Germinal center (tissue), 1 donor: Measurements from ENCODE around the gene SMCO4.
"Not testable (repeated sequence)": the region's sequence is repeated elsewhere in the genome, so short reads cannot be mapped to it uniquely, and the experiment has no call there.

ENCODE experiments used
- DNase-seq: peaks from one replicate; pipeline ENCODE4 v3.0.0; 2012; ENCODE audit warnings: mixed read lengths, low spot score

SMCO4 gene

GRCh38 chr11:93476796-93477195, 66.4 kb downstream of the SMCO4 start:
- no peak for DNase-seq

DNA sequence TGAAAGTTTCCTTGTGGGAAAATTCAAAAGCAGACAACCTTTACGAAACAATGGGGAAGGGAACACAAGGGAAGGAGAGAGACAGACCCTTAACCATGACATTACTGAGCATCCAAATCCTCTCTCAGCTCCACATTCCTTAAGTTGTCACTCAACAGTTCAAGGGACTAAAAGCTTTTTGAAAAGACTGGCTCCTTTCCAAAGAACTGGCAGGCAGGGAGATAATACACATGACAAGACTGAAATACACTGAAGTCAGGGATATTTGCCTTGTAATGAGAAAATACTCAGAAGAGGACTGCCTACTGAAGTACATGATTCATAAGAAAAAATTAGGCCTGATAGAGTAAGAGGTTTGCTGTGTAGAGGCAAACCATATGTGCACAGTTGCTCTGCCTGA, 69.1 kb downstream of the SMCO4 start:
- no peak for DNase-seq

GRCh38 chr11:93468290-93468689, 74.9 kb downstream of the SMCO4 start:
- no peak for DNase-seq

DNA sequence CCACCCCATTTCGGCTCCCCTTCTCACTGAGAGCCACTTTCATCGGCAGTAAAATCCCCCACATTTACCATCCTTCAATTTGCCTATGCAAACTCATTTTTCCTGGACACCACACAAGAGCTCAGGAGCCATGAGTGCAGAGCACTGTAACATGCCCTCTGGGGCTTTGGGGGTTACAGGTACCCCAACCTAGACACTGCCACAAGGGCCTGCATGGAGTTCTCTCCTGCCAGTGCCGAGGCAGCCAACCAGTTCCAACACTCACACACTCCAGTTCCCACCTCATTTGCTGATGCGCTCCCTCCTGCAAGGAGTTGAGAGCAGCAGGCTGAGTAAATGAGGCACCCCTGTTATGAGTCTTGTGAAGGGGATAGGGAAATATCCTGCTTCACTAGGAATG, 76.1 kb downstream of the SMCO4 start:
- DNase-seq, result no peak

GRCh38 chr11:93464927-93465540, 78.2 kb downstream of the SMCO4 start:
- no peak for DNase-seq

DNA sequence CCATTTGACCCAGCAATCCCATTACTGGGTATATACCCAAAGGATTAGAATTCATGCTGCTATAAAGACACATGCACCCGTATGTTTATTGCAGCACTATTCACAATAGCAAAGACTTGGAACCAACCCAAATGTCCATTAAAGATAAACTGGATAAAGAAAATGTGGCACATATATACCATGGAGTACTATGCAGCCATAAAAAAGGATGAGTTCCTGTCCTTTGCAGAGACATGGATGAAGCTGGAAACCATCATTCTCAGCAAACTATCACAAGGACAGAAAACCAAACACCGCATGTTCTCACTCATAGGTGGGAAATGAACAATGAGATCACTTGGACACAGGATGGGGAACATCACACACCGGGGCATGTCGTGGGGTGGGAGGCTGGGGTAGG, 79.5 kb downstream of the SMCO4 start:
- DNase-seq, result not testable (repeated sequence)

DNA sequence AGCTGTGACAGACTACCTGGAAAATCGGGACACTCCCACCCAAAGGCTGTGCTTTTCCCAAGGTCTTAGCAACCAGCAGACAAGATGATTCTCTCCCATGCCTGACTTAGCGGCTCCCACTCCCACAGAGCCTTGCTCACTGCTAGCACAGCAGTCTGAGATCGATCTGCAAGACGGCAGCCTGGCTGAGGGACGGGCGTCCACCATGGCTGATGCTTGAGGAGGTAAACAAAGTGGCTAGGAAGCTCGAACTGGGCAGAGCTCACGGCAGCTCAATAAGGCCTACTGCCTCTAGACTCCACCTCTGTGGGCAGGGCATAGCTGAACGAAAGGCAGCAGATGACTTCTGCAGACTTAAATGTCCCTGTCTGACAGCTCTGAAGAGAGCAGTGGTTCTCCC, 84.9 kb downstream of the SMCO4 start:
- no peak for DNase-seq

DNA sequence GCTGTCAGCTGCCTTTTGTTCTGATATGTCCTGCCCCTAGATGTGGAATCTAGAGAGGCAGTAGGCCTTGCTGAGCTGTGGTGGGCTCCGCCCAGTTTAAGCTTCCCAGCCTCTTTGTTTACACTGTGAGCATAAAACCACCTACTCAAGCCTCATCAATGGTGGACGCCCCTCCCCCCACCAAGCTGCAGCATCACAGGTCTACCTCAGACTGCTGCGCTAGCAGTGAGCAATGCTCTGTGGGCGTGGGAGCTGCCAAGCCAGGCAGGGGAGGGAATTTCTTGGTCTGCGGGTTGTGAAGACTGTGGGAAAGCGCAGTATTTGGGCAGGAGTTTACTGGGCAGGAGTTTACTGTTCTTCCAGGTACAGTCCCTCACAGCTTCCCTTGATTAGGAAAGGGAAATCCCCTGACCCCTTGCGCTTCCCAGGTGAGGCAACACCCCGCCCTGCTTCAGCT, 98.5 kb downstream of the SMCO4 start:
- DNase-seq, result no peak

DNA sequence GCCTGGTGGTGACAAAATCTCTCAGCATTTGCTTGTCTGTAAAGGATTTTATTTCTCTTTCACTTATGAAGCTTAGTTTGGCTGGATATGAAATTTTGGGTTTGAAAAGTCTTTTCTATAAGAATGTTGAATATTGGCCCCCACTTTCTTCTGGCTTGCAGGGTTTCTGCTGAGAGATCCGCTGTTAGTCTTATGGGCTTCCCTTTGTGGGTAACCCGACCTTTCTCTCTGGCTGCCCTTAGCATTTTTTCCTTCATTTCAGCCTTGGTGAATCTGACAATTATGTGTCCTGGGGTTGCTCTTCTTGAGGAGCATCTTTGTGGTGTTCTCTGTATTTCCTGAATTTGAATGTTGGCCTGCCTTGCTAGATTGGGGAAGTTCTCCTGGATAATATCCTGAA, 100.0 kb downstream of the SMCO4 start:
- DNase-seq, result not testable (repeated sequence)

DNA sequence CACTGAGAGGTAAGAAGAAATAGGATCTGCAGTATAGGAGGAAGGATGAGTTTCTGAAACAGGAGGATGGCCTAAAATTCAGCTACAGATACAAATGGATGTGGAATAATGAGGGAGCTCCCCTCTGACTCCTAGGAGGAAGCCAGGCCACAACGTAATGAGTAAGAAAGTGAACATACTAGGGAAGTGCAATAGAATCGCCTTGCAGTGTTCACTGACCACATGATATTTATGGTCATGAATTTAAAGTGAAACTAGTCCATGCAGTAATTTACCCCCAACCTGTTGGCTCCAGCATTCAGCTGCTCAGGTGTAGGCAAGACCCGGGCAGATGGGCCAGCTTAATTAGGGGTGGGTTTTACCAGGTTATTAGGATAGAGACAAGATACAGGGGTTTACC, 110.9 kb downstream of the SMCO4 start:
- DNase-seq, result no peak
